ENCODE results near the gene REPS2. TPM values are rescaled to one million over a fixed set of nuclear protein-coding genes. Genes with fewer than 3 reads are reported as not detected.

The REPS2 gene
- total RNA-seq, 2 experiments from 2014 or later, result not detected

GRCh38 chrX:17038277-17038676, 91.8 kb downstream of the REPS2 start:
- no peak for TF ChIP-seq CTCF (IDR thresholded peaks at IDR 0.05)
- intact Hi-C loops (cut with micrococcal nuclease), result no loop called here
- Mint-ChIP-seq H3K27ac (no peak overlapping the region), H3K27me3 (no peaks in the 10 kb centered on the region), H3K4me1 (ENCODE audit: low read depth) (no peaks in the 10 kb centered on the region), H3K36me3 (ENCODE audit: low read depth) (no peaks in the 10 kb centered on the region), H3K4me3 (no peak overlapping the region), H3K9me3 (no peaks in the 10 kb centered on the region)
- ATAC-seq (no peak), DNase-seq (no peak)
- ChIA-PET POLR2A (no interaction called here), CTCF (interaction anchor here (2.2 kb wide), 1 partner anchor 8 kb away, joined by 7 read pairs; no protein-coding TSS in a partner anchor)

- Mint-ChIP-seq H3K4me1 (ENCODE audit: low read depth) (no peaks in the 10 kb centered on the region), H3K4me3 (no peak overlapping the region), H3K27ac (no peak overlapping the region), H3K9me3 (no peaks in the 10 kb centered on the region), H3K36me3 (ENCODE audit: low read depth) (no peaks in the 10 kb centered on the region), H3K27me3 (no peaks in the 10 kb centered on the region)
- CTCF ChIA-PET, result interaction anchor here (2.2 kb wide), 1 partner anchor 8 kb away, joined by 7 read pairs; no protein-coding TSS in a partner anchor
- DNase-seq (no peak), ATAC-seq (no peak)
- POLR2A ChIA-PET, result no interaction called here
- TF ChIP-seq CTCF (IDR thresholded peaks at IDR 0.05), result no peak
- intact Hi-C loops (cut with micrococcal nuclease), result no loop called here
These were observed 92.3 kb downstream of the REPS2 start for GRCh38 chrX:17038681-17039161.

GRCh38 chrX:17039826-17040225, 93.4 kb downstream of the REPS2 start:
- CTCF ChIA-PET, result no interaction called here
- H3K27me3 Mint-ChIP-seq, result no peaks in the 10 kb centered on the region
- ATAC-seq (no peak), DNase-seq (no peak)
- H3K9me3 Mint-ChIP-seq, result no peaks in the 10 kb centered on the region
- H3K27ac Mint-ChIP-seq, result no peak overlapping the region
- intact Hi-C loops (cut with micrococcal nuclease), result loop anchor here (10.0 kb wide), 1 partner anchor 155 kb away; no protein-coding TSS in a partner anchor
- no peak overlapping the region for H3K4me3 Mint-ChIP-seq
- H3K36me3 Mint-ChIP-seq (ENCODE audit: low read depth), result no peaks in the 10 kb centered on the region
- POLR2A ChIA-PET, result no interaction called here
- no peak for TF ChIP-seq CTCF (IDR thresholded peaks at IDR 0.05)
- no peaks in the 10 kb centered on the region for H3K4me1 Mint-ChIP-seq (ENCODE audit: low read depth)

GRCh38 chrX:17040711-17041110, 94.3 kb downstream of the REPS2 start:
- ATAC-seq (no peak), DNase-seq (no peak)
- ChIA-PET POLR2A (no interaction called here), CTCF (no interaction called here)
- no peak for TF ChIP-seq CTCF (IDR thresholded peaks at IDR 0.05)
- Mint-ChIP-seq H3K4me1 (ENCODE audit: low read depth) (no peaks in the 10 kb centered on the region), H3K4me3 (no peak overlapping the region), H3K9me3 (no peaks in the 10 kb centered on the region), H3K27me3 (no peaks in the 10 kb centered on the region), H3K27ac (no peak overlapping the region), H3K36me3 (ENCODE audit: low read depth) (no peaks in the 10 kb centered on the region)
- intact Hi-C loops (cut with micrococcal nuclease), result loop anchor here (10.0 kb wide), 1 partner anchor 156 kb away; no protein-coding TSS in a partner anchor

- intact Hi-C loops (cut with micrococcal nuclease), result loop anchor here (10.0 kb wide), 1 partner anchor 157 kb away; no protein-coding TSS in a partner anchor
- Mint-ChIP-seq H3K4me1 (ENCODE audit: low read depth) (no peaks in the 10 kb centered on the region), H3K9me3 (no peaks in the 10 kb centered on the region), H3K27me3 (no peaks in the 10 kb centered on the region), H3K4me3 (no peak overlapping the region), H3K27ac (no peak overlapping the region), H3K36me3 (ENCODE audit: low read depth) (no peaks in the 10 kb centered on the region)
- DNase-seq (no peak), ATAC-seq (no peak)
- POLR2A ChIA-PET, result no interaction called here
- TF ChIP-seq CTCF (IDR thresholded peaks at IDR 0.05), result no peak
- CTCF ChIA-PET, result interaction anchor here (1.3 kb wide), 1 partner anchor 216 kb away, joined by 4 read pairs; no protein-coding TSS in a partner anchor
These were observed 95.6 kb downstream of the REPS2 start for GRCh38 chrX:17042037-17042436.

All from activated CD8-positive, alpha-beta T cell treated with anti-CD3 and anti-CD28 coated beads for 36 hours (primary cell).